Kidney epithelial cell (primary cell): ENCODE measurements around the gene UBE2I. TPM values are rescaled to one million over a fixed set of nuclear protein-coding genes. Genes with fewer than 3 reads are reported as not detected.

Experiments used
- DNase-seq: peaks from one replicate; pipeline ENCODE4 v3.0.0-alpha.2; 2010; ENCODE audit warnings: low read depth
- H3K27me3 ChIP-seq: 2 replicates; pipeline ENCODE4 v1.6.0; 2011; ENCODE audit warnings: low read length; ENCODE audit not compliant: control insufficient read depth, insufficient read depth
- H3K36me3 ChIP-seq: 2 replicates; pipeline ENCODE4 v1.5.1; 2011; ENCODE audit warnings: low read length; ENCODE audit not compliant: control insufficient read depth, insufficient read depth
- H3K4me3 ChIP-seq: 2 replicates; pipeline ENCODE4 v1.5.1; 2011; ENCODE audit warnings: low read depth, mild to moderate bottlenecking, control low read depth, low read length
- total RNA-seq: library from RNA; depleted of rRNA; stranded (reverse); fragments of >200 nt; gene quantifications from 2 replicates; pipeline ENCODE4 v1.2.3, GENCODE V29; 2015
- TF ChIP-seq, protein P1 (sequence below): IDR thresholded peaks from 2 replicates; pipeline ENCODE4 v1.5.1; 2011; ENCODE audit warnings: mild to moderate bottlenecking, moderate library complexity, low read length, control low read depth, inconsistent platforms; ENCODE audit not compliant: insufficient read depth, poor library complexity, severe bottlenecking

Gene UBE2I
- total RNA-seq, 1 donor from 2014 or later, result 139 TPM

DNA sequence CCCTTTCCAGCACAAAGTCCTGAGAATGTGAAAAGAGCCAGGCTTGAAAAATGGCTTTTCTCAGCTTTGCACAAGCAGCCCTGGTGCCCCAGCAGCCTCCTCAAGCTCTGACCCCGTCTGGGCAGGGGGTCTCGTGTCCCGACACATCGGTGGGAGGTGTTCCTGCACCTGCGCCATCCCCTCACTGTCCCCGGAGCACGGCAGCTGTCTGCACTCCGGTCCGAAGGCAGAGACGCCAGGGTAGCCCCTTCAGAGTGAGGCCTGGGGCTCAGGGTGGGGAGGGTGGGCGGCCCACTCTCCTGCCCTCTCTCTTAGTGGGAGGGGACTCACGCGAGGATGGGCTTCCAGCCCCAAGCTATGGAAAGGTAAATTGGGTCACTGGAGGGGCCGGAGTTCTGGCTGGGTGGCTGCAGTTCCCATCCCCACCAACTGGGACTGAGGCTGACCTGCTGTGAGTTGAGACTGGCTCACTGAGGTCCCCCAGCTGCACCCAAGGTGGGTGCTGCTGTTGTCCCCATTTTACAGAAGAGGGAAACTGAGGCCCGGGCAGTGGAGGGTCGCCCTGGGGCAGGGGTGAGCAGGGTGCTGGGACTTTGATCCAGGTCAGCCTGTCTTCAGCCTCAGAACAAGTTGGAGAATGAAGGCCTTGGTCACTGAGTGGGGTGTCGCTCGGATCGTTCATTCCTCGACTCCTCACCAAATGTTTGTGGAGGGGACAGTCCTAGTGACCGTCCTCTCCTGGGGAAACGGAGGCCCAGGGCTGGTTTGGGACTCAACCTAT is 21.7 kb downstream of the UBE2I start:
- TF ChIP-seq, protein P1, sequence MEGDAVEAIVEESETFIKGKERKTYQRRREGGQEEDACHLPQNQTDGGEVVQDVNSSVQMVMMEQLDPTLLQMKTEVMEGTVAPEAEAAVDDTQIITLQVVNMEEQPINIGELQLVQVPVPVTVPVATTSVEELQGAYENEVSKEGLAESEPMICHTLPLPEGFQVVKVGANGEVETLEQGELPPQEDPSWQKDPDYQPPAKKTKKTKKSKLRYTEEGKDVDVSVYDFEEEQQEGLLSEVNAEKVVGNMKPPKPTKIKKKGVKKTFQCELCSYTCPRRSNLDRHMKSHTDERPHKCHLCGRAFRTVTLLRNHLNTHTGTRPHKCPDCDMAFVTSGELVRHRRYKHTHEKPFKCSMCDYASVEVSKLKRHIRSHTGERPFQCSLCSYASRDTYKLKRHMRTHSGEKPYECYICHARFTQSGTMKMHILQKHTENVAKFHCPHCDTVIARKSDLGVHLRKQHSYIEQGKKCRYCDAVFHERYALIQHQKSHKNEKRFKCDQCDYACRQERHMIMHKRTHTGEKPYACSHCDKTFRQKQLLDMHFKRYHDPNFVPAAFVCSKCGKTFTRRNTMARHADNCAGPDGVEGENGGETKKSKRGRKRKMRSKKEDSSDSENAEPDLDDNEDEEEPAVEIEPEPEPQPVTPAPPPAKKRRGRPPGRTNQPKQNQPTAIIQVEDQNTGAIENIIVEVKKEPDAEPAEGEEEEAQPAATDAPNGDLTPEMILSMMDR, result no peak
- H3K36me3 ChIP-seq, result no peaks in the 10 kb centered on the region
- peaks cover 53% of the 10 kb centered on the region for H3K27me3 ChIP-seq
- no peak for DNase-seq
- H3K4me3 ChIP-seq, result no peak overlapping the region

DNA sequence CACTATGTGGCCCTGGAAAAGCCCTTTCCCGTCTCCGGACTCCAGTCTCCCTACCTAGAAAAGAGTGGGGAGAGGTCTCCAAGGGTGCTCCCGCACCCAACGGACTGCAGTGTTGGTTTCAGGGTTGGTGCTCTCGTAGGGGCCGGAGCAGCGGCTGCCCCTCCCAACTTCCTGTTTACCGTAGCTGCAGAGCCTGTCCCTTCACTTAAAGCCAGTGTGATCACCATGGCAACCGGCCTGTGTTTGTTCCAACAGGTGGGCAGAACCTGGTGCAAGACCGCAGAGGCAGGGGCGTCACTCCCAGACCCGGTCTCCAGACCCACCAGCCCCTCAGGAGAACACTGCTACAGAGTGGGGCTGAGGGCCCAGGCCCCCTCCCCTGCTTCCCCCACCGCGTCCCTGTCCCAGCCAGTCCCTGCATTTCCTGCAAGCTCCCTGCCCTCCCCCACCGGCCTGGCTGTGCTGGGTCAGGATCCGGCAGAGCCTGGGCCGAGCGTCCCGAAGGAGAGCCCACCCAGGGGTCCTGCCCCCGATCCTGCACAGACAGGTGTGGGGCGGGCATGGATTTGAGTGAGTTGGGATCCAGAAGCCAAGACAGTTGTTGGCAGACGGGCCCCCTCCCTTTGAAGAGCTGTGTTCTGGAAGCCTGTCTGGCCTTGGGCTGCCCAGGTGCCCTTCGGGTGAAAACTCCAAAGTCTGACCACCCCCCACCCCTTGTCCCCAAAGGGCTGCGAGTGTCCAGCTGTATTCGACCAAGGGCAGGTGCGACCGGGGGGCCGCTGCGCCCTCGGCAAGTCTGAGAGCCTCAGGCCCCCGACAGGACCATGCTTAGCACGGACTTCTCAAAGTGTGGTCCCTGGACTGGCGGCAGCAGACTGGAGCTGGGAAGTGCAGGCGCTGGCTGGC is 22.5 kb downstream of the UBE2I start:
- peak; percentile 72 for DNase-seq
- TF ChIP-seq, protein P1, result no peak
- H3K4me3 ChIP-seq, result no peak overlapping the region
- H3K36me3 ChIP-seq, result no peaks in the 10 kb centered on the region
- H3K27me3 ChIP-seq, result peaks cover 62% of the 10 kb centered on the region

DNA sequence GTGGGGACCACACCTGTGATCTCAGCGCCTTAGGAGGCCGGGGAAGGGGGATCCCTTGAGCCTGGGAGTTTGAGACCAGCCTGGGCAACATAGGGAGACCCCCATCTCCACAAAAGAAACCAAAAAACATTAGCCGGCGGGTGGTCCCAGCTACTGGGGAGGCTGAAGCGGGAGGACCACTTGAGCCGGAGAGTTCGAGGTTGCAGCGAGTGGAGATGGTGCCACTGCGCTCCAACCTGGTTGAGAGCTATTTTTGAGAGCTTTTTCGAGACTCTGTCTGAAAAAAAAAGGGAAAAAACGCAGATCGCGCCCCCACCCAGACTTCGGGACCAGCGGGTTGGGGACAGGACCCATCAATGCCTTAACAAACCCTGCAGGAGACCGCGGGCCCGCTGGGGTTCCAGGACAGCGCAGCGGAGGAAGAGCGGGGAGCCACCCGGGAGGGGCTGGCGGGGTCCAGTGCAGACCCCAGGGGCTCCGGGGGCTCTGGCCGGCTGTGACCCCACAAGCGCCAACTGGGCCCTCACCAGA is 23.2 kb downstream of the UBE2I start:
- TF ChIP-seq, protein P1, result no peak
- Histone ChIP-seq H3K36me3 (no peaks in the 10 kb centered on the region), H3K4me3 (no peak overlapping the region), H3K27me3 (peaks cover 67% of the 10 kb centered on the region)
- no peak for DNase-seq

DNA sequence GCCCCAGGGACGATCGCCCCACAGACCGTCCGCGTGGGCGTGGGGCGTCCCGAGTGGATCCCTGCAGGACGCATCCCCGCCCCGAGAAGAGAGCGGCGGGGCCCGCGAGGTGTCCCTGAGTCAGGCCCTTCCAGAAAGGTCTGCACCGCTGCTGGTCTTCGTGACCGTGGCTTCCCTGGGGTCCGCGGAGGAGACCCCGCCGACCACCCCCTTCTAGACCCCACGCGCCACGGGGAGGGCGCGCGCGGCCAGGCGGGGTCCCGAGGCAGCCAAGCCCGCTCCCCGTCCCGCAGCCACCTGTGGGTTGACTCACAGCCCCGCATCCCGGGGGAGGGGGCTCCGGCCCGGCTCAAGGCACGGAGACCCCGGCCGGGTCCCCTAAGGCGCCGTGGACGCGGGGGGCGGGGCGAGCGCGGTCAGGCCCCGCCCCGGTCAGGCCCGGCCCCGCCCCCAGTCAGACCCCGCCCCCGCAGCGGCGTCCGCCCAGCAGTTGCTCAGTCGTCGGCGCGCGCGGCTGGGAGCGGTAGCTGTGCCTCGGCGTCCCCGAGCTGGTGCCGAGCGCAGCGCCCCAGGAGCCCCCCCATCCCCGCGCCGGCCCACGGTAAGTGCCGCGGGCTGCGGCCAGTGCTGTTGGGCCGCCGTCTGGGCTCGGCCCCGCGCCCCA is 23.8 kb downstream of the UBE2I start, which contains the start of gene BAIAP3:
Gene BAIAP3, plus strand, starts transcription at position 497 of the 664 bp plus-strand sequence. CDS start 4,905 bp downstream, outside the sequence.
- peaks cover 70% of the 10 kb centered on the region for H3K27me3 ChIP-seq
- H3K36me3 ChIP-seq, result no peaks in the 10 kb centered on the region
- no peak for DNase-seq
- TF ChIP-seq, protein P1, result no peak
- H3K4me3 ChIP-seq, result no peak within 1 kb of the TSS

DNA sequence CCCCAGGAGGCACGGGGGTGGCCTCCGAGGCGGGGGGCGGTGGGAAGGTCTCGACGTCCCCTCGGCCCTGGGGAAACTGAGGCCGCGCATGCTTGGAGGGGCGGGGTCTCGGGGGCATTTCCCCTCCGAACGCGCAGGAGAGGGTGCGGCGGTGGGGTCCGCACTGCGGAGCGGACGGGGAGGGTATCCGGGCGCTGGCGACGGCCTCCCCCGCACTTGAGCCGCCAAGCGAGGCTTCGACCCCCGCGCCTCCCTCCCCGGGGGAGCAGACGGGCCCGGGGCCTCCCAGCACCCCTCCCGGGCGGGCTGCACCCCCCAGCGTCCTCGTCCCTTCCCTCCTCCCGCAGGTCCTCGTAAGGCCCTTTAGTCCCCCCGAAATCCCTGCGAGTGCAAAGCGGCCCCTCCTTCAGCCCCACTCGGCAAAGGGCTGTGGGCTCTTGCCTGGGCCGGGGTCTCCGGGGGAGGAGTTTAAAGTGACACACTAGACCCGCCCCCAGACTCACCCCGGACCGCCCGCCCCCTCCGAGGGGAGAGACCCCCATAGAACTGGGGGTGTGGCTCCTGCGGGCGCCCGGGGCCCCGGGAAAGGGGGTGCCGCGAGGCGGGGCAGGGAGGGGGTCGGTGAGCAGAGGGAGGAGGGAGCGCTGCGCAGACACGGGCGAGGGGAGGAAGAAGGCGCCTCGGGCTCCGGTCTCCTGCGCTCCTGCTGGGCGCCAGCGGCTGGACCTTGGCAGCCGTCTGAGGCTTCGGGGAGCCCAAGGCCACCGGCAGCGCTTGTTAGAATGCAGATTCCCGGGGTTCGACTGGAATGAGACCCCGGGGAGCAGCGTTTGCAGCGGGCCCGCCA is 24.6 kb downstream of the UBE2I start:
- TF ChIP-seq, protein P1, result no peak
- peaks cover 78% of the 10 kb centered on the region for H3K27me3 ChIP-seq
- no peak for DNase-seq
- H3K36me3 ChIP-seq, result no peaks in the 10 kb centered on the region
- H3K4me3 ChIP-seq, result no peak overlapping the region
